ENCODE data around the gene NCAN. TPM values are rescaled to one million over a fixed set of nuclear protein-coding genes. Genes with fewer than 3 reads are reported as not detected.

NCAN gene
- total RNA-seq = 1 to 10 TPM; 3.3 to 3.7 TPM
- polyA plus RNA-seq (ENCODE audit: insufficient read depth, low read depth, low replicate concordance) = 2.3 TPM
- long read RNA-seq, donor 1 = 0 reads
- long read RNA-seq, donor 2 = 0 reads

GRCh38 chr19:19211499-19212420 is at the start of gene NCAN:
Gene NCAN, plus strand, starts transcription at chr19:19211958. Its CDS starts 4,996 bp downstream, at chr19:19216954.
- DNase-seq = no peak
- intact Hi-C loops (cut with DNase I; ENCODE audit: low total_unique reads) = no loop called here
- Histone ChIP-seq H3K27me3 (no peaks in the 10 kb centered on the region), H3K4me1 (no peaks in the 10 kb centered on the region), H3K27ac (no peak within 1 kb of the TSS), H3K36me3 (ENCODE audit: low read depth, missing control alignments) (no peaks in the 10 kb centered on the region), H3K4me3 (peak within 1 kb of the TSS; percentile 15 to 41), H3K9me3 (no peaks in the 10 kb centered on the region)
- 1 to 6% methylated on average over 10 to 50 of the region's 54 CpGs for WGBS, 2 donors
- TF ChIP-seq CTCF (IDR thresholded peaks at IDR 0.05) = no peak
- TF ChIP-seq POLR2A (IDR thresholded peaks at IDR 0.05) = no peak

GRCh38 chr19:19162495-19162894 is 49.3 kb upstream of the NCAN start:
- H3K27ac ChIP-seq = no peak overlapping the region
- H3K4me3 ChIP-seq = no peak overlapping the region
- H3K9me3 ChIP-seq = no peaks in the 10 kb centered on the region
- TF ChIP-seq CTCF (IDR thresholded peaks at IDR 0.05) = no peak
- no peak for TF ChIP-seq POLR2A (IDR thresholded peaks at IDR 0.05)
- no peaks in the 10 kb centered on the region for H3K4me1 ChIP-seq
- intact Hi-C loops (cut with DNase I; ENCODE audit: low total_unique reads) = no loop called here
- no peak for DNase-seq
- H3K27me3 ChIP-seq = no peaks in the 10 kb centered on the region
- no peaks in the 10 kb centered on the region for H3K36me3 ChIP-seq (ENCODE audit: low read depth, missing control alignments)
- WGBS, 2 donors = 82 to 83% methylated on average over 4 to 7 of the region's 7 CpGs

- Histone ChIP-seq H3K4me3 (no peak overlapping the region), H3K27me3 (no peaks in the 10 kb centered on the region), H3K4me1 (no peaks in the 10 kb centered on the region), H3K27ac (no peak overlapping the region), H3K9me3 (no peaks in the 10 kb centered on the region), H3K36me3 (ENCODE audit: low read depth, missing control alignments) (no peaks in the 10 kb centered on the region)
- WGBS, 2 donors = 100% methylated on average over 1 of the region's 1 CpG; no CpG with 5 or more reads in 1 of the 2 donors
- intact Hi-C loops (cut with DNase I; ENCODE audit: low total_unique reads) = no loop called here
- no peak for DNase-seq
- TF ChIP-seq CTCF (IDR thresholded peaks at IDR 0.05) (no peak), POLR2A (IDR thresholded peaks at IDR 0.05) (no peak)
Observed at GRCh38 chr19:19165396-19165795, 46.4 kb upstream of the NCAN start.

- Histone ChIP-seq H3K4me1 (no peaks in the 10 kb centered on the region), H3K36me3 (ENCODE audit: low read depth, missing control alignments) (no peaks in the 10 kb centered on the region), H3K27me3 (no peaks in the 10 kb centered on the region), H3K9me3 (no peaks in the 10 kb centered on the region), H3K27ac (no peak overlapping the region), H3K4me3 (no peak overlapping the region)
- TF ChIP-seq POLR2A (IDR thresholded peaks at IDR 0.05) (no peak), CTCF (IDR thresholded peaks at IDR 0.05) (no peak)
- no peak for DNase-seq
- intact Hi-C loops (cut with DNase I; ENCODE audit: low total_unique reads) = no loop called here
- 78 to 82% methylated on average over 3 of the region's 3 CpGs for WGBS, 2 donors
Observed at GRCh38 chr19:19167612-19168011, 44.1 kb upstream of the NCAN start.
